Measurements from ENCODE around the gene POLR2A. TPM values are rescaled to one million over a fixed set of nuclear protein-coding genes. Genes with fewer than 3 reads are reported as not detected.

Gene POLR2A
- total RNA-seq, 1 donor from 2014 or later: 91.3 TPM

DNA sequence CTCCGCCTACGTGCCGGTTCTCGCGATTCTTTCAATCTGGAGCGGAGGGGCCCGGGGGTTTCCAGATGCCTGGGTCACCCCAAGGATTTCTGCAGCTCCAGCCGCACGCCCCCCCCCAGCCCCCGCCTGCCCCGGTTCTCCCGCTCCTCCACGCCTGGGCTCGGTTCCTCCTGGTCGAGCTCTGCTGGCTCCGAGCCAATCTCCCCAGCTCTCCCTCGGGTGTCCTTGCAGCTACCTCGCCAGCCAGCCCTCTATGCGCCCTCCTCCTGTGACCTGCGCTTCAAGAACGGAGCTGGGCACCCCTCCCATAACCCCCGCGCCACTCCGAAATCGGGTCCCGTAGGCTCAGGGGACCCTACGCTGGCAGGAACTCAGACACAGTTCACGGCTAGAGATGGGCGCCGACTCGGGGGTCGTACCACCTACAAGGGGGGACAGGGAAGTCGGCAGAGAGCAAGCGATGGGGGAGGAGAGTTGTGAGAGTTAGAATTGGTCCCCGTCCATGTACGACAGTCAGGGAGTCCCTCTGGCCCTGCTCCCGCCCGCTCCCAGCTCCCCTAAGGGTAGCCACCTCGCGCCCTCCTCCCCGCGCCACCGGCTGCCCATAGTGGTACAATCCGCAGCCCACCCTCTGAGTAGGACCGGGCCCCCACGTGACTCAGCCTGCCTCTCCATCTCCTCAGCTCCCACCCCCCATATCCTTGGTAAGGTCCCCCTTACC, 43.9 kb upstream of the POLR2A start:
- Histone ChIP-seq H3K27ac (ENCODE audit: low read depth, low read length) (peak overlapping the region; percentile 71), H3K4me3 (ENCODE audit: low read length in 3 of 3) (peak overlapping the region; percentile 62 to 81 (median 63)), H3K36me3 (ENCODE audit: control insufficient read depth in 3 of 3, insufficient read depth in 3 of 3, low read length in 3 of 3) (no peaks in the 10 kb centered on the region), H3K27me3 (ENCODE audit: control insufficient read depth in 3 of 3, insufficient read depth in 3 of 3, low read length in 3 of 3) (peaks cover 0 to 5% (median 0%) of the 10 kb centered on the region in 3 donors), H3K4me1 (ENCODE audit: control insufficient read depth in 3 of 3, insufficient read depth in 3 of 3, low read length in 3 of 3) (peaks cover 48 to 68% (median 58%) of the 10 kb centered on the region in 3 donors), H3K9me3 (ENCODE audit: control insufficient read depth in 3 of 3, low read length in 3 of 3) (no peaks in the 10 kb centered on the region), H3K9ac (ENCODE audit: low read depth in 1 of 3, low read length in 3 of 3) (peak overlapping the region; percentile 69 to 88 (median 74))

DNA sequence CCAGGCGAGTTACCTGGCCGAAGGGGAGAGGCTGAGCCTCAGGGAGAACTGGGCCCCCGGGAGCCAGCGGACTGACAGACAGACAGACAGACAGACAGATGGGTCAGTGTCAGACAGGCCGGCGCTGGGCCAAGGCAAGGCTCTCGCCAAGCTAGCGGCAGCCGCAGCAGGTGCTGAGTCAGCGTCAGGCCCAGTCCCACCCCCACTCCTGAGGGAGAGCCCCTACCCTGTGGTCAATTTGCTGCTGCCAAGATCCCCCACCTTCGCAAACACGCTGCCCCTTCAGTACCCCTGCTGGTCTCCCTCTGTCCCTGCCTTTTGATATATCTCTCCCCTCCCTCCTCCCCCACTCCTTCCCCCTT, 43.4 kb upstream of the POLR2A start:
- peak overlapping the region; percentile 71 for H3K27ac ChIP-seq (ENCODE audit: low read depth, low read length)
- no peaks in the 10 kb centered on the region for H3K9me3 ChIP-seq (ENCODE audit: control insufficient read depth in 3 of 3, low read length in 3 of 3)
- peaks cover 45 to 68% (median 57%) of the 10 kb centered on the region in 3 donors for H3K4me1 ChIP-seq (ENCODE audit: control insufficient read depth in 3 of 3, insufficient read depth in 3 of 3, low read length in 3 of 3)
- peaks cover 0 to 5% (median 0%) of the 10 kb centered on the region in 3 donors for H3K27me3 ChIP-seq (ENCODE audit: control insufficient read depth in 3 of 3, insufficient read depth in 3 of 3, low read length in 3 of 3)
- peak overlapping the region; percentile 59 to 81 (median 63) for H3K4me3 ChIP-seq (ENCODE audit: low read length in 3 of 3)
- peak overlapping the region; percentile 61 to 88 (median 69) for H3K9ac ChIP-seq (ENCODE audit: low read depth in 1 of 3, low read length in 3 of 3)
- H3K36me3 ChIP-seq (ENCODE audit: control insufficient read depth in 3 of 3, insufficient read depth in 3 of 3, low read length in 3 of 3): no peaks in the 10 kb centered on the region

GRCh38 chr17:7441266-7441665, 42.9 kb upstream of the POLR2A start:
- peak overlapping the region; percentile 71 for H3K27ac ChIP-seq (ENCODE audit: low read depth, low read length)
- H3K27me3 ChIP-seq (ENCODE audit: control insufficient read depth in 3 of 3, insufficient read depth in 3 of 3, low read length in 3 of 3): peaks cover 0 to 5% (median 0%) of the 10 kb centered on the region in 3 donors

GRCh38 chr17:7442142-7442541, 42.0 kb upstream of the POLR2A start:
- Histone ChIP-seq H3K4me3 (ENCODE audit: low read length in 3 of 3) (no peak overlapping the region), H3K4me1 (ENCODE audit: control insufficient read depth in 3 of 3, insufficient read depth in 3 of 3, low read length in 3 of 3) (peaks cover 43 to 66% (median 51%) of the 10 kb centered on the region in 3 donors), H3K9ac (ENCODE audit: low read depth in 1 of 3, low read length in 3 of 3) (no peak overlapping the region), H3K27ac (ENCODE audit: low read depth, low read length) (no peak overlapping the region), H3K36me3 (ENCODE audit: control insufficient read depth in 3 of 3, insufficient read depth in 3 of 3, low read length in 3 of 3) (peaks cover 0 to under 1% (median 0%) of the 10 kb centered on the region in 3 donors), H3K27me3 (ENCODE audit: control insufficient read depth in 3 of 3, insufficient read depth in 3 of 3, low read length in 3 of 3) (peaks cover 0 to 5% (median 2%) of the 10 kb centered on the region in 3 donors), H3K9me3 (ENCODE audit: control insufficient read depth in 3 of 3, low read length in 3 of 3) (no peaks in the 10 kb centered on the region)

More at GRCh38 chr17:7441266-7441665, 42.9 kb upstream of the POLR2A start:
- no peaks in the 10 kb centered on the region for H3K9me3 ChIP-seq (ENCODE audit: control insufficient read depth in 3 of 3, low read length in 3 of 3)
- no peak overlapping the region for H3K4me3 ChIP-seq (ENCODE audit: low read length in 3 of 3)
- H3K9ac ChIP-seq (ENCODE audit: low read depth in 1 of 3, low read length in 3 of 3): peak overlapping the region in 2 of 3 donors; percentile 61 to 88
- no peaks in the 10 kb centered on the region for H3K36me3 ChIP-seq (ENCODE audit: control insufficient read depth in 3 of 3, insufficient read depth in 3 of 3, low read length in 3 of 3)
- H3K4me1 ChIP-seq (ENCODE audit: control insufficient read depth in 3 of 3, insufficient read depth in 3 of 3, low read length in 3 of 3): peaks cover 45 to 68% (median 57%) of the 10 kb centered on the region in 3 donors

DNA sequence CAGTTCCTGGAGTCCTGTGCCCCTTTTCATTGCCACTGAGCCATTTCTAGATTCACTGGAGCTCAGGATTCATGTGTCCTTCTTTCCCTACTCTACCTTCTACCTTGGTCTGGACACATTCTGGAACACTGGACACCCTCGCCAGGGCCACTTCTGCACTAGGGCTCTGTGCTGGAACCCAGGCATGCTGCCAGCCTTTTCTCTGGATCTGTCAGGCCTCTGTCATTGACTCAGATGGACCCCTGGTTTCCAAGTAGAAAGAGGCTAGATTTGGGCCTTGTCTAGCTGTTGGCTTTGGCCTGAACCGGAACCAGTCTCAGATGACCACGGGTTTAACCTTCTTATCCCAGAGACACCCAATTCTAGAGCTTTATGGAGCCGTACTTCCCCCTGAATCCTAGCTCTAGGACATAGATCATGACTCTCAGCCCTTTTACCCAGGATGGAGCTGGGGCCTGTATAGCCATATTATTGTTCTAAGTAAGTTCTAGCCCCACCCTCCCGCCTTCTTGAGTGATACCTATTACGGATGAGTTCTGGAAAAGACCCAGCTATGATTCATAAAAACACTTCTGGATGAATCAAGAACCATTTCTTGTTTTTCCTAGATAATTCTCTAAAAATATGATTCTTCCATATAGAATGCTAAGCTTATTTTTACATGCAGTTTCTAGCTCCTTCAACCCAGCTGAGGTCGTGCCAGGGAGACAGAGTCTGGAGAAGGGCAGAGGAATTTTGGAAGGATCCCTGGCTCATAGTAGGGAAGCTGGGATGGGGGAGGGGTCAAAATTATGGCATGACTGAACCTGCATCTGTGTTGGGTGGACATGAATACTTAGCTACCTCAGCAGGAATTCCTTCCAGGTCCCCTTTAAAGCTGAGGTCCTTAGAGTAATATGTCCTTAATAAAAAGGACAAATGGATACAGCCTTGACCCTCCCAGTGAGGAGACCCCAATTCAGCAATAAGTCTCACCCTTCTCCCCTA, 40.4 kb upstream of the POLR2A start:
- Histone ChIP-seq H3K9me3 (ENCODE audit: control insufficient read depth in 3 of 3, low read length in 3 of 3) (no peaks in the 10 kb centered on the region), H3K4me3 (ENCODE audit: low read length in 3 of 3) (peak overlapping the region in 2 of 3 donors; percentile 12 to 45), H3K9ac (ENCODE audit: low read depth in 1 of 3, low read length in 3 of 3) (peak overlapping the region; percentile 37 to 100 (median 98)), H3K27me3 (ENCODE audit: control insufficient read depth in 3 of 3, insufficient read depth in 3 of 3, low read length in 3 of 3) (peaks cover 0 to 5% (median 3%) of the 10 kb centered on the region in 3 donors), H3K27ac (ENCODE audit: low read depth, low read length) (peak overlapping the region; percentile 100), H3K36me3 (ENCODE audit: control insufficient read depth in 3 of 3, insufficient read depth in 3 of 3, low read length in 3 of 3) (peaks cover 8 to 12% (median 12%) of the 10 kb centered on the region in 3 donors), H3K4me1 (ENCODE audit: control insufficient read depth in 3 of 3, insufficient read depth in 3 of 3, low read length in 3 of 3) (peaks cover 40 to 52% (median 40%) of the 10 kb centered on the region in 3 donors)

- Histone ChIP-seq H3K4me1 (ENCODE audit: control insufficient read depth in 3 of 3, insufficient read depth in 3 of 3, low read length in 3 of 3) (peaks cover 35 to 46% (median 40%) of the 10 kb centered on the region in 3 donors), H3K36me3 (ENCODE audit: control insufficient read depth in 3 of 3, insufficient read depth in 3 of 3, low read length in 3 of 3) (peaks cover 9 to 13% (median 12%) of the 10 kb centered on the region in 3 donors), H3K9me3 (ENCODE audit: control insufficient read depth in 3 of 3, low read length in 3 of 3) (no peaks in the 10 kb centered on the region), H3K9ac (ENCODE audit: low read depth in 1 of 3, low read length in 3 of 3) (peak within 1 kb of the TSS; percentile 95 to 100 (median 98)), H3K4me3 (ENCODE audit: low read length in 3 of 3) (peak within 1 kb of the TSS; percentile 73 to 81 (median 79)), H3K27me3 (ENCODE audit: control insufficient read depth in 3 of 3, insufficient read depth in 3 of 3, low read length in 3 of 3) (peaks cover 0 to 5% (median 3%) of the 10 kb centered on the region in 3 donors), H3K27ac (ENCODE audit: low read depth, low read length) (peak within 1 kb of the TSS; percentile 100)
These were observed 39.2 kb upstream of the POLR2A start, which contains the start of gene CHRNB1 for GRCh38 chr17:7444682-7445618. Gene CHRNB1 (plus strand): TSS chr17:7445061. CDS start chr17:7445128, 67 bp downstream.

GRCh38 chr17:7445619-7445968, 38.6 kb upstream of the POLR2A start:
- Histone ChIP-seq H3K9ac (ENCODE audit: low read depth in 1 of 3, low read length in 3 of 3) (peak overlapping the region; percentile 95 to 100 (median 98)), H3K4me1 (ENCODE audit: control insufficient read depth in 3 of 3, insufficient read depth in 3 of 3, low read length in 3 of 3) (peaks cover 30 to 41% (median 35%) of the 10 kb centered on the region in 3 donors), H3K36me3 (ENCODE audit: control insufficient read depth in 3 of 3, insufficient read depth in 3 of 3, low read length in 3 of 3) (peaks cover 9 to 19% (median 12%) of the 10 kb centered on the region in 3 donors), H3K27me3 (ENCODE audit: control insufficient read depth in 3 of 3, insufficient read depth in 3 of 3, low read length in 3 of 3) (peaks cover 0 to 3% (median under 1%) of the 10 kb centered on the region in 3 donors), H3K4me3 (ENCODE audit: low read length in 3 of 3) (peak overlapping the region; percentile 67 to 81 (median 79)), H3K9me3 (ENCODE audit: control insufficient read depth in 3 of 3, low read length in 3 of 3) (no peaks in the 10 kb centered on the region), H3K27ac (ENCODE audit: low read depth, low read length) (peak overlapping the region; percentile 100)

- Histone ChIP-seq H3K27ac (ENCODE audit: low read depth, low read length) (no peak overlapping the region), H3K4me1 (ENCODE audit: control insufficient read depth in 3 of 3, insufficient read depth in 3 of 3, low read length in 3 of 3) (peaks cover 24 to 27% (median 25%) of the 10 kb centered on the region in 3 donors), H3K9me3 (ENCODE audit: control insufficient read depth in 3 of 3, low read length in 3 of 3) (no peaks in the 10 kb centered on the region), H3K4me3 (ENCODE audit: low read length in 3 of 3) (no peak overlapping the region), H3K9ac (ENCODE audit: low read depth in 1 of 3, low read length in 3 of 3) (no peak overlapping the region), H3K36me3 (ENCODE audit: control insufficient read depth in 3 of 3, insufficient read depth in 3 of 3, low read length in 3 of 3) (peaks cover 14 to 29% (median 18%) of the 10 kb centered on the region in 3 donors), H3K27me3 (ENCODE audit: control insufficient read depth in 3 of 3, insufficient read depth in 3 of 3, low read length in 3 of 3) (peaks cover 0 to 3% (median 0%) of the 10 kb centered on the region in 3 donors)
These were observed 35.7 kb upstream of the POLR2A start for GRCh38 chr17:7448461-7448860.
